HG03060 (cell line): ENCODE results near the gene HIGD2A.

Experiments used
- ATAC-seq: cut with Tn5 transposase; IDR thresholded peaks from one replicate; pipeline ENCODE4 v1.9.1; 2021; ENCODE audit warnings: low read depth, moderate number of reproducible peaks; ENCODE audit not compliant: unreplicated experiment

The HIGD2A gene

GRCh38 chr5:176388444-176389134, at the start of gene HIGD2A, which contains the start of gene NOP16:
Gene HIGD2A, plus strand, starts transcription at chr5:176388751. Its CDS starts 69 bp downstream, at chr5:176388820.
Gene NOP16, minus strand, starts transcription at chr5:176388598. Its CDS starts 59 bp downstream, at chr5:176388539.
- peak; percentile 74 for ATAC-seq

GRCh38 chr5:176339304-176339703, 49.2 kb upstream of the HIGD2A start:
- ATAC-seq, result no peak

GRCh38 chr5:176341325-176342157, 47.0 kb upstream of the HIGD2A start:
- no peak for ATAC-seq

GRCh38 chr5:176342158-176342483, 46.4 kb upstream of the HIGD2A start:
- ATAC-seq, result no peak

GRCh38 chr5:176342766-176343458, 45.6 kb upstream of the HIGD2A start:
- no peak for ATAC-seq

- ATAC-seq, result no peak
These were observed 38.1 kb upstream of the HIGD2A start for GRCh38 chr5:176350416-176350815.

- no peak for ATAC-seq
These were observed 36.3 kb upstream of the HIGD2A start for GRCh38 chr5:176352116-176352878.

- ATAC-seq, result no peak
These were observed 35.0 kb upstream of the HIGD2A start for GRCh38 chr5:176353533-176353932.

GRCh38 chr5:176355400-176356178, 33.0 kb upstream of the HIGD2A start:
- no peak for ATAC-seq

- no peak for ATAC-seq
These were observed 32.4 kb upstream of the HIGD2A start for GRCh38 chr5:176356179-176356566.

- ATAC-seq, result no peak
These were observed 28.9 kb upstream of the HIGD2A start for GRCh38 chr5:176359658-176360057.

- no peak for ATAC-seq
These were observed 27.6 kb upstream of the HIGD2A start for GRCh38 chr5:176360894-176361436.

GRCh38 chr5:176361437-176362232, 26.9 kb upstream of the HIGD2A start, which contains the start of gene KIAA1191:
Gene KIAA1191, minus strand, starts transcription at chr5:176361764. Its CDS starts 2,256 bp downstream, at chr5:176359508.
- peak; percentile 71 for ATAC-seq

- ATAC-seq, result no peak
These were observed 26.4 kb upstream of the HIGD2A start for GRCh38 chr5:176362233-176362490.

GRCh38 chr5:176364765-176365350, 23.7 kb upstream of the HIGD2A start:
- no peak for ATAC-seq

GRCh38 chr5:176365351-176366231, 23.0 kb upstream of the HIGD2A start, which contains the start of gene ARL10:
Gene ARL10, plus strand, starts transcription at chr5:176365487. Its CDS starts 77 bp downstream, at chr5:176365564.
- no peak for ATAC-seq

- no peak for ATAC-seq
These were observed 22.2 kb upstream of the HIGD2A start for GRCh38 chr5:176366232-176366894.
